Mesenteric fat pad (tissue), 1 donor: ENCODE results near the gene FZD2. TPM values are rescaled to one million over a fixed set of nuclear protein-coding genes. Genes with fewer than 3 reads are reported as not detected.
"Not testable (repeated sequence)": the region's sequence is repeated elsewhere in the genome, so short reads cannot be mapped to it uniquely, and the experiment has no call there.

Experiments
- DNase-seq: peaks from one replicate; pipeline ENCODE4 v3.0.0-alpha.2; 2020; ENCODE audit warnings: low spot score
- total RNA-seq: library from RNA; stranded (reverse); fragmentation: NEBNext Ultra II Directional; extraction: Animal tissue kit (Norgen Biotek cat#: 25700); gene quantifications from one replicate; pipeline ENCODE4 v1.2.1, GENCODE V29; 2021
- donor health status: DM: yes; HTN: yes; CAD: no.

FZD2 gene
- total RNA-seq, 1 donor from 2014 or later = 3.9 TPM

DNA sequence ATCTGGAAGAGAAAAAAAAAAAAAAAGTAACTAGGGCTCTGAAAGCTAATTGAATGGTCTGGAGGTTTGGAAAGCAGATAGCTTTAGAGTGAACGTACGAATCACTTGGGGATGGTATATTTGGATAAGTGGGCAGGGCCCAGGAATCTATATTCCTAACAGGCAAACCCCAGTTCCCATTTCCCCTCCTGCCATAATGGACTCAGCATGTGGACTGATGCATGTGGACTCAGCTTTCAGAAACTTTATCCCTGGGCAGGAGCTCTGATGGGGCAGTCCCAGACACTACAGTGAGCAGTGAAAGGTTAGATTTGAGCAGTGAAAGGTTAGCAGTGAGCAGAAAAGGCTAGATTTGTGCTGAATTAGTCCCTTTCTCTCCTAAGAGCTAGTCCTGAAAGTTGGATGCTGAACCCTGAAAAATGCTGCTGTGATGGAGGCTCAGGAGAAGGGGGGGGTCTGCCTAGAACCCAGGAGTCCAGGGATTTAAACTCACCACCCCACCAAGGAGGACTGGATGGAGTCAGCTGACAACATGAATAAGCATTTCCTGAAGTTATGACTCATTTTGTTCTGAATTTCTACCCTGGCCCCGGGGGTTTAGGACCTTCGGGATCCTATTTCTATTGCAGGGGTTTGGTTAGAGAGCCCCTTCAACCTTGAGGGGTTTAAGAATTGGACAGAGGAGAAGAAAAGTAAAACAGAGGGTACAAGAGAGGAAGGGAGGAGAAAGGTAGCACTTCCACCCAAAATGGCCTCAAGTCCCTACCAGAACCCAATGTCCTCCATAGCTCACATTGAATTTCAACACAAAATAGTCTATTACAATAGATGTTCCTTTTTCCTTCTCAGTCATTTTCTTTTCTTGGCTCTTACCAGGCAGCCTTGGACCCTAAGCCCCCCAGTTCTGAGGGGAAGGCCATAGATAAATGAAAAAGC, 10.3 kb upstream of the FZD2 start:
- DNase-seq = no peak

- DNase-seq = no peak
Measured at GRCh38 chr17:44547625-44548267, 9.5 kb upstream of the FZD2 start.

DNA sequence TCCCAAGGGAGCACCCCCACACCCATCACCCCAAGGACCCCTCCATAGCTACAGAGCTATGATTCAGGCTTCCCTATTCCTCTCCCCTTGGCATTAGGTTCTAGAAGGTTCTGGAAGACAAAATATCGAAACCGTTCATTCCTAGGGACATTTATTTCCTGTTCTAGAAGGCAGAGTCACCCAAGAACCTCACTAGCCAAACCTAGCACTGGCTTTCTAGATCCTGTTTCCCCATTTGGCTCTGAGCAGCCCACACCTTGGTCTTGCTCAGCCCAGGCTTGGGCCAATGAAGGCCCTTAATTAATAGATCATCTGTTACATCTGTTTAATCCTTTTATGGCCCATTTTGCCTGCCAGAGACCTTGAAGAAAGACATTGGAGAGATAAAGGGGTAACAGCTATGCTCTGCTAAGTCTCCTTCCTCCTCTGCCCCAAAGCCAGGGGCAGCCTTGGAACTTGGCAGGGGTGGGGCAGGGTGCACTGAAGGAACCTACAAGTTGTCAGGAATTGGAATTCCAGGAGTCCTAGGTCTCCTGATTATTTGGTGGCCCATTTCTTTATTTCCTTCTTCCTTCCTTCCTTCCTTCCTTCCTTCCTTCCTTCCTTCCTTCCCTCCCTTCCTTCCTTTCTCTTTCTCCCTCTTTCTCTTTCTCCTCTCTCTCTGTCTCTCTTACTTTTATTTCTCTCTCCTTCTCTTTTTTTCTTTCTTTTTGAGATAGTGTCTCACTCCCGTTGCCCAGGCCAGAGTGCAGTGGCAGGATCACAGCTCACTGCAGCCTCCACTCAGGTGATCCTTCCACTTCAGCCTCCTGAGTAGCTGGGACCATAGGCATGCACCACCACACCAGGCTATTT, 8.7 kb upstream of the FZD2 start:
- DNase-seq = no peak

DNA sequence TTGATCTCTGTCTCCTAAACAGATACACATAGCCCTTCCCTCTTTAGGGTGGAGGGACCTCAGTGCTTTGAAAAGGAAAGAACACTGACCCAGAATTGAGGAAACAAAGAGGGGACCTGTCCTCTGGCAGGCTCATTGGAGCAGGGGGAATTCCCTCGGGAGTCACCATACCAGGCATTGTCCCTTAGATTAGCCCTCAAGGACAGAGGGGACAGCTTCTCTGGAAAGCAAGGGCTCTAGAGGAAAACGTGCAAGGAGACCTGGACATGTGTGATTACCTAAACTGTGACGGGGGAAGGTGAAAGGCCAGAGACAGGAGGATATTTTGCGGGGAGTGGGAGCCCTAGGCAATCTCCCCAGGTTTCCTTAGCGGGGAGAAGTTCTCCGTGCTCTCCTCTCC, 7.6 kb upstream of the FZD2 start:
- no peak for DNase-seq

DNA sequence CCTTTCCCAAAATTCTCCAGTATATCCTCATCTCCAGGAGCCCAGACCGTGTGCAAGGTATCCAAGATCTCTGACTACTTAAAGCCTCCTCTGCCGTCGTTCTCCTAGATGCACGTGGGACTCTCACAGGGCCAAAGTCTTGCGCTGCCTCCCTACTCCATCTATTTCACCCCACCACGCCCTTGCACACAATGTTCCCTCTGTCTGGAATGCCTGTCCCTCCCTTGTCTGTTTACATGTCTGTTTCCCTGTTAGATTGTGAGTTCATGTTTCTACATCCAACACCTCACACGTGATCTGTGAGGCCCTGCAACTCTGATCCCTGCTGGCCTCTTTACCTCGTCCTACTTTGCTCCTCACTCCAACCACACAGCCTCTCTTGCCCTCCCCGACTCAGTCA, 4.9 kb upstream of the FZD2 start:
- no peak for DNase-seq

- no peak for DNase-seq
Measured at GRCh38 chr17:44555099-44555498, 2.2 kb upstream of the FZD2 start.

DNA sequence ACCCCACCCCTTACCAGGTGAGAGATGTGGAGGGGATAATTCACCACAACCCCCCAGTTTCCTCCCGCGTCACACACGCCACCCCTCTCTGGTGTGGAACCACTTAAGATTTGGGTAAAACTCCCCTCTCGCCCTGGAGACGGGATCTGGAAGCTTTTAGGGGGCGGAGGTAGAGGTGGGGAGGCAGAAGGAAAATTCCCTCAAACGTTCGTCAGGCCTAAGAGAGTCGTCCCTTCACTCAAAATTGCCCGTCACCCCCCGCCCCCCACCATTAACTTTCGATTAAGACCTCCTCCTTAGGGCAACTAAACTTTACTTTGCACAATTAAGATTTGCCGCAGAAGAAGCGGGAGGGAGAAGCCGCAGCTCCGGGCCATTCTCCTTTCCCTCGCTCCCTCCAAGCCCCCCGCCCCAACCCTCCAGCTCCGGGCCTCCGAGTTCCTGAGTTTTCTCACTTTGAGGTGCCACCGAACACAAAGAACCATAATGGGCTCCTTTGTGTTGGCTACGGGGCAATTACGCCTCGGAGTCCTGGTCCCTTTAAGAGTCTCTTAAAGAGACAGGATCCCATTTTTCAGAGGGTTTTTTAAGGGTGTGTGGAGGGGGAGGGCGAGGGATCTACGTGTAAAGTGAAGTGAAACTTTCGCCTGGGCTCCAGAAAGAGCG, 985 bp upstream of the FZD2 start:
- no peak for DNase-seq

- DNase-seq = no peak
Measured at GRCh38 chr17:44557651-44558285, 484 bp downstream of the FZD2 start.

DNA sequence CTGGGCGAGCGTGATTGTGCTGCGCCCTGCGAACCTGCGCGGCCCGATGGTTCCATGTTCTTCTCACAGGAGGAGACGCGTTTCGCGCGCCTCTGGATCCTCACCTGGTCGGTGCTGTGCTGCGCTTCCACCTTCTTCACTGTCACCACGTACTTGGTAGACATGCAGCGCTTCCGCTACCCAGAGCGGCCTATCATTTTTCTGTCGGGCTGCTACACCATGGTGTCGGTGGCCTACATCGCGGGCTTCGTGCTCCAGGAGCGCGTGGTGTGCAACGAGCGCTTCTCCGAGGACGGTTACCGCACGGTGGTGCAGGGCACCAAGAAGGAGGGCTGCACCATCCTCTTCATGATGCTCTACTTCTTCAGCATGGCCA, 1.0 kb downstream of the FZD2 start:
- no peak for DNase-seq

GRCh38 chr17:44558710-44559633, 1.7 kb downstream of the FZD2 start:
- DNase-seq = no peak

- DNase-seq = no peak
Measured at GRCh38 chr17:44559634-44560554, 2.6 kb downstream of the FZD2 start.

GRCh38 chr17:44561237-44561623, 3.9 kb downstream of the FZD2 start:
- DNase-seq = no peak

DNA sequence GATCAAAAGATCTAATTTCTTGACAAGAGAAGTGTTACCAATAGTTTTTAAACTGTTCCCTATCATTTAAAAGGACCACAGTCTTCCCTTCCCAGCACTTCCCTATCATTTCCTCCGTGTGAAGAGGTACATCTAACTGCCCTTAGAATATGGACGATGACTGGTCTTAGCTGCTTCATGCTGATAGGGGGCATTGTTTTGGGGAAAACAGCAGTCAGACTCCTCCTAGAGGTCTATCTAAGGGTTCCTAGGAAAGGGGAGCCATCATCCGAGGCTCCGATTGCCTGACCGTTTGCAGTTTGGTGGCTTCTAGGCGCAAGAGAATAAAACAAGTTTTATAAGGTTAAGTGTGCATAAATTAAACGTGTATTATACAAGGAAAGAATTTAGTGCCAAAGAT, 7.1 kb downstream of the FZD2 start:
- no peak for DNase-seq

- DNase-seq = no peak
Measured at GRCh38 chr17:44565866-44566443, 8.7 kb downstream of the FZD2 start.

DNA sequence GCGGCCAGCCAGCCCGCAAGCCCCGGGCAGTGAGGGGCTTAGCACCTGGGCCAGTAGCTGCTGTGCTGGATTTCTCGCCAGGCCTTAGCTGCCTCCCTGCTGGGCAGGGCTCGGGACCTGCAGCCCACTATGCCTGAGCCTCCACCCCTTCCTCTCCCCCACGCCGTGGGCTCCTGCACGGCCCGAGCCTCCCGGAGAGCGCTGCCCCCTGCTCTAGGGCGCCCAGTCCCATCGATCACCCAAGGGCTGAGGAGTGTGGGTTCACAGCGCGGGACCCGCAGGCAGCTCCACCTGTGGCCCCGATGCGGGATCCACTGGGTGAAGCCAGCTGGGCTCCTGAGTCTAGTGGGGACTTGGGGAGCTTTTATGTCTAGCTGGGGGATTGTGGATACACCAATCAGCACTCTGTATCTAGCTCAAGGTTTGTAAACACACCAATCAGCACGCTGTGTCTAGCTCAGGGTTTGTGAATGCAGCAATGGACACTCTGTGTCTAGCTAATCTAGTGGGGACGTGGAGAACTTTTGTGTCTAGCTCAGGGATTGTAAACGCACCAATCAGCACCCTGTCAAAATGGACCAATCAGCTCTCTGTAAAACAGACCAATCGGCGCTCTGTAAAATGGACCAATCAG, 11.1 kb downstream of the FZD2 start:
- not testable (repeated sequence) for DNase-seq

- DNase-seq = no peak
Measured at GRCh38 chr17:44568945-44569858, 11.9 kb downstream of the FZD2 start.

DNA sequence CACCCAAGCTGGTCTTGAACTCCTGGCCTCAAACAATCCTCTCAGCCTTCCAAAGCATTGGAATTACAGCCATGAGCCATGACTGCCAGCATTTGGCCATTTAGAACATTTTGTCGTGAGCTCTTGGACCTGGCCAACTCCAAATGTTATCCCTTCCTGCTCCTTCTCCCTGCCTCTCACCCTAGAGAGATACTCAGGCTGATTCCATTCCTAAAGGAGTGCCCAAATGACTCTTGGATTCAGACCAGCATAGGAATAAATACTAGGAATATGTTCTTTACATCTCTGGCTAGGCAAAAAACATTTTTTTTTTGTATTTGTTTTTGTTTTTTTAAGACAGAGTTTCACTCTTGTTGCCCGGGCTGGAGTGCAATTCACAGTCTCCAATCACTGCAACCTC, 15.5 kb downstream of the FZD2 start:
- DNase-seq = no peak
